Endodermal cell (in vitro differentiated cells): ENCODE data around the gene WDR77. TPM values are rescaled to one million over a fixed set of nuclear protein-coding genes. Genes with fewer than 3 reads are reported as not detected.

Experiments used
- DNase-seq: peaks from one replicate; pipeline ENCODE4 v3.0.0-alpha.2; 2017
- H3K27ac ChIP-seq: 2 replicates; pipeline ENCODE4 v1.5.1; 2013; ENCODE audit warnings: mild to moderate bottlenecking, low read depth, low read length, moderate library complexity
- H3K27me3 ChIP-seq: 2 replicates; pipeline ENCODE4 v1.6.1; 2013; ENCODE audit warnings: mild to moderate bottlenecking, low read length, moderate library complexity; ENCODE audit not compliant: insufficient read depth, control insufficient read depth, poor library complexity, severe bottlenecking
- H3K36me3 ChIP-seq: 2 replicates; pipeline ENCODE4 v1.7.0; 2013; ENCODE audit warnings: mild to moderate bottlenecking, low read length, moderate library complexity; ENCODE audit not compliant: control insufficient read depth, insufficient read depth
- H3K4me1 ChIP-seq: one replicate; pipeline ENCODE4 v1.7.0; 2013; ENCODE audit warnings: low read length; ENCODE audit not compliant: control insufficient read depth, insufficient read depth
- H3K4me3 ChIP-seq: 2 replicates; pipeline ENCODE4 v1.5.1; 2013; ENCODE audit warnings: mild to moderate bottlenecking, low read length, moderate library complexity
- H3K9ac ChIP-seq: 2 replicates; pipeline ENCODE4 v1.6.1; 2013; ENCODE audit warnings: mild to moderate bottlenecking, low read length, moderate library complexity; ENCODE audit not compliant: poor library complexity, severe bottlenecking; ENCODE audit errors: extremely low read depth
- H3K9me3 ChIP-seq: 2 replicates; pipeline ENCODE4 v1.6.1; 2013; ENCODE audit warnings: mild to moderate bottlenecking, low read length, moderate library complexity; ENCODE audit not compliant: control insufficient read depth
- H3K27ac Mint-ChIP-seq: 2 replicates; pipeline ENCODE4 v1.8.0; 2020; ENCODE audit warnings: mixed read lengths
- H3K27me3 Mint-ChIP-seq: 2 replicates; pipeline ENCODE4 v1.8.0; 2021; ENCODE audit warnings: mild to moderate bottlenecking, mixed read lengths; ENCODE audit not compliant: insufficient read depth
- H3K36me3 Mint-ChIP-seq: 2 replicates; pipeline ENCODE4 v1.8.0; 2020; ENCODE audit warnings: low read depth, mixed read lengths
- H3K4me1 Mint-ChIP-seq: 2 replicates; pipeline ENCODE4 v1.8.0; 2020; ENCODE audit warnings: mixed read lengths
- H3K4me3 Mint-ChIP-seq: 2 replicates; pipeline ENCODE4 v1.8.0; 2020; ENCODE audit warnings: mild to moderate bottlenecking, moderate library complexity, mixed read lengths
- H3K9me3 Mint-ChIP-seq: 2 replicates; pipeline ENCODE4 v1.8.0; 2020; ENCODE audit warnings: mild to moderate bottlenecking, mixed read lengths
- WGBS, 2 experiments: methylation state at CpG; one replicate each; pipeline versions ENCODE4 v1.1.5 to v1.1.7; 2013; ENCODE audit warnings: missing lambda C conversion rate in 2 of 2, mixed read lengths in 1 of 2; ENCODE audit not compliant: insufficient coverage in 1 of 2, insufficient read length in 1 of 2; 5-methylcytosine and 5-hydroxymethylcytosine counted together
- total RNA-seq, 2 donors: library from RNA; stranded (reverse); fragmentation: NEBNext Ultra II Directional in 1 of 2; extraction: Animal tissue kit (Norgen Biotek cat#: 25700) in 1 of 2; gene quantifications; 2 replicates in 1 of 2; 3 replicates in 1 of 2; pipeline ENCODE4 v1.2.1, GENCODE V29; 2021
- TF ChIP-seq, protein P1 (sequence below): fragments of 200-600 bp; sonication (generic); conservative IDR thresholded peaks from 2 replicates; pipeline ENCODE4 v1.5.0; 2021; ENCODE audit warnings: antibody characterized with exemption, mild to moderate bottlenecking

WDR77 gene
- total RNA-seq, 2 donors from 2014 or later, result 60.4 to 68.4 TPM

GRCh38 chr1:111470596-111470995 lies 21.5 kb upstream of the WDR77 start:
- Histone ChIP-seq H3K27ac (no peak overlapping the region), H3K9me3 (no peaks in the 10 kb centered on the region), H3K4me3 (no peak overlapping the region), H3K4me1 (peaks cover 4% of the 10 kb centered on the region), H3K27me3 (no peaks in the 10 kb centered on the region), H3K9ac (no peak overlapping the region), H3K36me3 (no peaks in the 10 kb centered on the region)
- TF ChIP-seq, protein P1, sequence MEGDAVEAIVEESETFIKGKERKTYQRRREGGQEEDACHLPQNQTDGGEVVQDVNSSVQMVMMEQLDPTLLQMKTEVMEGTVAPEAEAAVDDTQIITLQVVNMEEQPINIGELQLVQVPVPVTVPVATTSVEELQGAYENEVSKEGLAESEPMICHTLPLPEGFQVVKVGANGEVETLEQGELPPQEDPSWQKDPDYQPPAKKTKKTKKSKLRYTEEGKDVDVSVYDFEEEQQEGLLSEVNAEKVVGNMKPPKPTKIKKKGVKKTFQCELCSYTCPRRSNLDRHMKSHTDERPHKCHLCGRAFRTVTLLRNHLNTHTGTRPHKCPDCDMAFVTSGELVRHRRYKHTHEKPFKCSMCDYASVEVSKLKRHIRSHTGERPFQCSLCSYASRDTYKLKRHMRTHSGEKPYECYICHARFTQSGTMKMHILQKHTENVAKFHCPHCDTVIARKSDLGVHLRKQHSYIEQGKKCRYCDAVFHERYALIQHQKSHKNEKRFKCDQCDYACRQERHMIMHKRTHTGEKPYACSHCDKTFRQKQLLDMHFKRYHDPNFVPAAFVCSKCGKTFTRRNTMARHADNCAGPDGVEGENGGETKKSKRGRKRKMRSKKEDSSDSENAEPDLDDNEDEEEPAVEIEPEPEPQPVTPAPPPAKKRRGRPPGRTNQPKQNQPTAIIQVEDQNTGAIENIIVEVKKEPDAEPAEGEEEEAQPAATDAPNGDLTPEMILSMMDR, result no peak
- Mint-ChIP-seq H3K9me3 (no peaks in the 10 kb centered on the region), H3K4me3 (no peak overlapping the region), H3K4me1 (no peaks in the 10 kb centered on the region), H3K36me3 (no peaks in the 10 kb centered on the region), H3K27ac (no peak overlapping the region), H3K27me3 (no peaks in the 10 kb centered on the region)
- no peak for DNase-seq
- WGBS, 2 experiments, result 94 to 97% methylated on average over 4 to 5 of the region's 5 CpGs

- Histone ChIP-seq H3K27ac (no peak overlapping the region), H3K4me3 (no peak overlapping the region), H3K27me3 (no peaks in the 10 kb centered on the region), H3K36me3 (no peaks in the 10 kb centered on the region), H3K9me3 (no peaks in the 10 kb centered on the region), H3K4me1 (peaks cover 4% of the 10 kb centered on the region), H3K9ac (no peak overlapping the region)
- Mint-ChIP-seq H3K9me3 (no peaks in the 10 kb centered on the region), H3K4me3 (no peak overlapping the region), H3K27ac (no peak overlapping the region), H3K27me3 (no peaks in the 10 kb centered on the region), H3K4me1 (no peaks in the 10 kb centered on the region), H3K36me3 (no peaks in the 10 kb centered on the region)
- TF ChIP-seq, protein P1, result no peak
- DNase-seq, result no peak
Observed at GRCh38 chr1:111469539-111469938, 20.5 kb upstream of the WDR77 start.

DNA sequence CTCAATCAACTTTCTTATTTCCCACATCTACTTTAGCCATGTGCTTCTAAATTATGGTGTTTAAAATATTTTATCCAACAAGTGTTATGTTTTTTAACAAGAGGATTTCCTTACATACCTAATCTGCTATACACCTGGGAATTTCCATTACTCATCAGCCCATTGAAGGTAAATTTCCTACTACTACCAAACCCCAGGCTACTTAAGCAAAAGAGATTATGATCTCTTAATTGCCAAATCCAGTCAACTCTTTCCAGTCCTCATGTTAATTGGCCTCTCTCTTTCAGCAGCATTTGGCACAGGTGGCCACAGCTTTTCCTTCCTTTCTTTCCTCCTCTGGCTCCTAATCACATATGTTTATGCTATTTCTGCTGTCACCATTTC lies 19.7 kb upstream of the WDR77 start:
- Histone ChIP-seq H3K4me3 (no peak overlapping the region), H3K9ac (no peak overlapping the region), H3K27me3 (no peaks in the 10 kb centered on the region), H3K9me3 (no peaks in the 10 kb centered on the region), H3K27ac (no peak overlapping the region), H3K4me1 (peaks cover 4% of the 10 kb centered on the region), H3K36me3 (no peaks in the 10 kb centered on the region)
- Mint-ChIP-seq H3K4me1 (peaks cover 4% of the 10 kb centered on the region), H3K4me3 (no peak overlapping the region), H3K9me3 (no peaks in the 10 kb centered on the region), H3K36me3 (no peaks in the 10 kb centered on the region), H3K27me3 (no peaks in the 10 kb centered on the region), H3K27ac (no peak overlapping the region)
- DNase-seq, result no peak
- TF ChIP-seq, protein P1, result peak; percentile 4
